Skin epidermis (tissue), 12 donors: ENCODE results near the gene ACTR3.
A peak's percentile ranks its signal among the peaks of the same experiment; 100 is the strongest.
"Not testable (repeated sequence)": the region's sequence is repeated elsewhere in the genome, so short reads cannot be mapped to it uniquely, and the experiment has no call there.

ENCODE experiments used
- H3K27ac ChIP-seq, 21 experiments: fragments of 200-600 bp; sonication (generic) in 11 of 21; one replicate each; pipeline ENCODE4 v1.5.0; 2020; ENCODE audit warnings: mild to moderate bottlenecking in 3 of 21, inconsistent platforms in 2 of 21, moderate library complexity in 2 of 21
- H3K4me3 ChIP-seq, 7 experiments: fragments of 200-600 bp; sonication (generic) in 2 of 7; one replicate each; pipeline ENCODE4 v1.5.0; 2020; ENCODE audit warnings: inconsistent platforms in 2 of 7, mild to moderate bottlenecking in 2 of 7, moderate library complexity in 1 of 7

The ACTR3 gene

GRCh38 chr2:113945784-113946183, 55.9 kb downstream of the ACTR3 start:
- H3K27ac ChIP-seq, H3K4me3 ChIP-seq: not testable (repeated sequence)

DNA sequence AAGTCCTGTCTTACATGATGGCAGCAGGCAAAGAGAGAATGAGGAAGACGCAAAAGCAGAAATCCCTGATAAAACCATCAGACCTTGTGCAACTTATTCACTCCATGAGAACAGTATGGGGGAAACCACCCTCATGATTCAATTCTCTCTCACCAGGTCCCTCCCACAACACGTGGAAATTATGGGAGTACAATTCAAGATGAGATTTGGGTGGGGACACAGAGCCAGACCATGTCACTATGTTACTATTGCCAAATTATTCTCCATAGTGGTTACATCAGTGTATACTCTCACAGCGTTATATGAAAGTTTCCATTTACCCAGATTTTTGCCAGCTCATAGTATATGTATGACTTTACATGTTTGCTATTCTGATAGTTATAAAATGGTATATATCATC, 61.0 kb downstream of the ACTR3 start:
- H3K27ac ChIP-seq, H3K4me3 ChIP-seq: not testable (repeated sequence)

DNA sequence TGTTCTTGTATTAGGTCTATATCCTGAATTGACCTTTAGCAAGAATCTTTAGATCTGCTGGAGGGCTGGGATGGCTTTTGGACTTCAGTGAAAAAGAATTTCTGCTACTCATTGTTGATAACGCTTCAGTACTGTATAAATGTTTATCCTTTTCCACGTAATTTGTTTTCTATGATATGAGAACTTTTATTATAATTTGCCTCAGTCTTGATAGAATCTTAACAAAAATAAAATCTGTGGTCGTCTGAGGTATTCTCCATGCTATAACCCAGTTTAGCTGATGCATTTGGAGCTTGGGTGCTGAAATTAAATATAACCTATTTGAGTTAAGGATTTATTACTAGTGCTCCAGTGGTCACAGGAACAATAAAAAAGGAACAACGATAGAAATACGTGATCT, 71.1 kb downstream of the ACTR3 start:
- Histone ChIP-seq H3K27ac (no peak overlapping the region), H3K4me3 (no peak overlapping the region)

DNA sequence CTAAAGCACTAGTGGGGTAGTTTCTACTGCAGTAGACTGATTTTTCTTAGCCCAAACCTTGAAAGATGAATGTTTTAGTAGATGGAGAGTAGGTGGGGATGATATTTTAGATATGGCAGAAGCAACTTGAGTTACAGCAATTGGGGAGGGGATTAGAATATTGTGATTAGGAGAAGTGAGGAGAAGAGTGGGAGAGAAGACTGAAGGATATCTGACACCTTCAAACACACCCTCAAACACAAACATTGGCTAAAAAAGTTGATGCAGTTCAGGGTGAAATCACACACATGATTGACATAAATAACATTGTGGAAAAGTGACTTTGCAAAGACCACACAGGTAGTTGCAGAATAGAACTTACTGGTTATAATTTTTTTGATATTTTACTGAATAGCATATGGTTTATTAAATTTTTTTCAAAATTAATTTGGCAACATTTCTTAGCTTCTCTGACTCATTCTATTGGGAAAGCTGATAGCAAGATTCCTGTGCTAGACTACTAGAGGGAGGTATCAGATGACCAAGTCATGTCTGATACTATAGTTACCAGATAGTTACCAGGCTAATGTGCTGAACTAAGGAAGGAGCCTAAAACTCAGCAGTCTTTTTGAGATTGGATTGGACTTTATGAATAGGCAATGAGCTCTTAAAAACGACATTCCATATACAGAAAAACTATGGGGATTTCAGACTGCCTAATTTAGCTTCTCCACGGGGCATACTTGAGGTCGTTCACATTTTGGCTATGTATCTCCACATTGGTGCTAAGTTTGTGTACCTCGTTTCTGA, 73.0 kb downstream of the ACTR3 start:
- Histone ChIP-seq H3K4me3 (no peak overlapping the region), H3K27ac (no peak overlapping the region)

DNA sequence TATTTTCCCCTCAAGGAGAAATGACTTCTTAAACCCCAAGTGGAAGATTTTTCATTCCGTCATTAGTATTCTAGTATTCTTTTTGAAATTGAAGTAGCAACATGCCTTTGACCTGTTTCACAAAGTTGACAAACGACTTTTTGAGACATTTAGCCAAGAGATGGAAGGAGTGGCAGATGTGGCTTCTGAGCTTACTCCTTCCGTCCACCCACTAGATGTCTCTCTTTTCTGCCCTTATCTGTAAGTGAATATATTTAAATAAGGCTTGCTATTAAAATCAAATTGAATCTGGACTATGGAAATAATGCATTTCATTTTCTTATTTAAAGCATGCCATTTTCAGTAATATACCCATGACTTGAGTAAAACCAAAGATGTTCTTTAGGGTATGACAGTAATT, 74.1 kb downstream of the ACTR3 start:
- Histone ChIP-seq H3K4me3 (no peak overlapping the region), H3K27ac (no peak overlapping the region)

DNA sequence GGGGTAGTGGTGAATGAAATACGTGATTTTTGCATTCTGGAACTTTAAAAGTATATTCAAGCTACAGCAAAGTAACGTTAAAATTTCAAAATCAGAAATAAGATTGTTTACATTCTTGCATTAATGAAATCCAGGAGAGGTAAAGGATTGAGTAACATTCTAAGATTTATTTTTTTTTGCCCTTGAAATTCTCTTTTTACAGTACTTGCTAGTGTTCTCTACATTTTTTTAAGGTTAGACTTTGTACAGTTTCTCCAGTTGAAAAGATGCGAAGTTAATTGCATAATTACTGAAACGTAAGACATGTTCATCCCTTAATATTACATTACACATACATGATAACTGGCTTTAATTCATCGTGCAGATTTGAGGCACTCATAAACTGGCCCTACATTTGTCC, 74.5 kb downstream of the ACTR3 start:
- H3K4me3 ChIP-seq: no peak overlapping the region
- H3K27ac ChIP-seq: no peak overlapping the region

- Histone ChIP-seq H3K4me3 (no peak overlapping the region), H3K27ac (no peak overlapping the region)
Observed at GRCh38 chr2:113965228-113965627, 75.3 kb downstream of the ACTR3 start.

DNA sequence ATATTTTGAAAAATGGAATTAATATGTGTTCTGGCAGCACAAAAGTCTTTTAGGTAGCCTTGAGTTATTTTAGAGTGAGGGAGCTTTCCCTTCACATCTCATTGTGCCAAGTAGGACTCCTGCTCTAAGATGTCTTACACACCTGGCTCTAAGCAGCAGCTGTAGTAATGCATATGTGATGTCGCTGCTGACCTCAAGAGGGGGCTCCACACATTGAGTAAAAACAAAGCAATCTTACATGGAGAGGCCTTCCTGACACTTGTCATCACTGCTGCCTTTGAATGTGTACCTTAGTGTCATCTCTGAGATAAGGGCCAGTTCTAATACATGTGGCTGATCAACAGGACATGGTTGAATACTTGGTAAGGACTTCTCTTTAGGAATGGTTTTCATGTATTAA, 75.8 kb downstream of the ACTR3 start:
- no peak overlapping the region for H3K4me3 ChIP-seq
- H3K27ac ChIP-seq: no peak overlapping the region

DNA sequence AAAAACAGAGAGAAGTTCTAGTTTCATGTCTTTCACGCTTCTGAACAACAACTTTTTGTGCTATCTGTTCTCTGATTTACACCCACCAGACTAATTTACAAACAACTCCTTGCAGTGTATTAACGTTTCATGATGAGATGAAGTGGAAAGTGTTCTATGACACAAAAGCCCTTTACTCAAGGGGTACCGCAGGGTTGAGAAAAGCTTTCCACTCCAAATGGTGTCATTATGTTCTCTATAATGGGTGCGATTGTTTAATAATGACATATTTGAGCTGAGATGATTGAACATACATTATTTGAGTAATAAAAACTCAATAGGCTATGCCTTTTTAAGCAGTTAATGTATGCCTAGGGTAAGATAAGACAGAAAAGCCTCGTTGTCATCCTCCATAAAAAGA, 76.3 kb downstream of the ACTR3 start:
- Histone ChIP-seq H3K4me3 (no peak overlapping the region), H3K27ac (no peak overlapping the region)

DNA sequence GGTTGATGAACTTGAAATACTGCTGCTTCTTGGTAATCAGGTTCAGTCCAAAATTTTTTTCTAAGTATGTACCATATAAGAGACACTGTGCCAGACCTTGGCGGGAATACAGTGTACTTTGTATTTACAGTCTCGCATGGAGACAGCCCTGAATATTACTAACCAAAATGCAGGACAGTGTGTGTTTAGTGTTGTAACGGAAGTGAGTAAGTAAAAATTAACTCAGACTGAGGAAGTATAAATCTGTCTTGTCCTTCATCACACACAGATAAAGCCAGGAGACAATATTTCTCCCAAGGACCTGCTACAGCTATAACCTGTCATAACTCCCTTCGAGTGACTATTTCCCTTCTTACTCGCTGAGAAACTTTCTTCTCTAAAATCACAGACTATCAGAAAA, 76.9 kb downstream of the ACTR3 start:
- Histone ChIP-seq H3K27ac (no peak overlapping the region), H3K4me3 (no peak overlapping the region)

- Histone ChIP-seq H3K4me3 (no peak overlapping the region), H3K27ac (no peak overlapping the region)
Observed at GRCh38 chr2:113967272-113967671, 77.4 kb downstream of the ACTR3 start.

- H3K27ac ChIP-seq: no peak overlapping the region
Observed at GRCh38 chr2:113972766-113973165, 82.9 kb downstream of the ACTR3 start.

GRCh38 chr2:113973810-113974209, 83.9 kb downstream of the ACTR3 start:
- H3K4me3 ChIP-seq: no peak overlapping the region
- no peak overlapping the region for H3K27ac ChIP-seq

More at GRCh38 chr2:113972766-113973165, 82.9 kb downstream of the ACTR3 start:
- no peak overlapping the region for H3K4me3 ChIP-seq

GRCh38 chr2:113974727-113975126, 84.8 kb downstream of the ACTR3 start:
- no peak overlapping the region for H3K27ac ChIP-seq
- no peak overlapping the region for H3K4me3 ChIP-seq

- no peak overlapping the region for H3K27ac ChIP-seq
- no peak overlapping the region for H3K4me3 ChIP-seq
Observed at GRCh38 chr2:113976277-113976928, 86.5 kb downstream of the ACTR3 start.

DNA sequence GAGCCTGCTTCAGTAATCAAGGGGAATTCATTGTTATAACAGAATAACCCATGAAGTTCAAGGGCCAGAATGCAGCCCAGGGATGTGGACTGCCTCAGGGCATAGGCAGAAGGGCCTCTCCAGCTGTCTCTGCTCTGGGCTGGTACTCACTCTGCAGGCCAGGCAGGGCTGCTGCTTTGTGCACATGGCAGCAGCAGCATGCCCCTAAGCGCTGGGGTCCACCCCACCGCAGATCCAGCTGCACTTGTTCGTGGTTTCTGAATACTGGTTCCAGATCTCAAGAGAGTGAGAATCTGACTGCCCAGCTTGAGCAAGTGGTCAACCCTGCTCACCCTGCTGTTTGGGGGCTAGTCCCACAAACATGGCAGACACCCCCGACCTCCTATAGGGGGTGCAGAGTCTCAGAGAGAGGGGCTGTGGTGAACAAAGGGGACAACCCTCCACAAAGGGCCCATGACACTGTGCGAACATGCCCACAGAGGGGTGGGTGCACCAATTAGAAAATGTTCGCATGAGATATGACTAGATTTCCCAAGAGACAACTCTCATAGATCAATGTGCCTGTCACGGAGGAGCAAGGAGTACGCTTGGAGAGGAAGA, 87.3 kb downstream of the ACTR3 start:
- Histone ChIP-seq H3K27ac (no peak overlapping the region), H3K4me3 (no peak overlapping the region)

DNA sequence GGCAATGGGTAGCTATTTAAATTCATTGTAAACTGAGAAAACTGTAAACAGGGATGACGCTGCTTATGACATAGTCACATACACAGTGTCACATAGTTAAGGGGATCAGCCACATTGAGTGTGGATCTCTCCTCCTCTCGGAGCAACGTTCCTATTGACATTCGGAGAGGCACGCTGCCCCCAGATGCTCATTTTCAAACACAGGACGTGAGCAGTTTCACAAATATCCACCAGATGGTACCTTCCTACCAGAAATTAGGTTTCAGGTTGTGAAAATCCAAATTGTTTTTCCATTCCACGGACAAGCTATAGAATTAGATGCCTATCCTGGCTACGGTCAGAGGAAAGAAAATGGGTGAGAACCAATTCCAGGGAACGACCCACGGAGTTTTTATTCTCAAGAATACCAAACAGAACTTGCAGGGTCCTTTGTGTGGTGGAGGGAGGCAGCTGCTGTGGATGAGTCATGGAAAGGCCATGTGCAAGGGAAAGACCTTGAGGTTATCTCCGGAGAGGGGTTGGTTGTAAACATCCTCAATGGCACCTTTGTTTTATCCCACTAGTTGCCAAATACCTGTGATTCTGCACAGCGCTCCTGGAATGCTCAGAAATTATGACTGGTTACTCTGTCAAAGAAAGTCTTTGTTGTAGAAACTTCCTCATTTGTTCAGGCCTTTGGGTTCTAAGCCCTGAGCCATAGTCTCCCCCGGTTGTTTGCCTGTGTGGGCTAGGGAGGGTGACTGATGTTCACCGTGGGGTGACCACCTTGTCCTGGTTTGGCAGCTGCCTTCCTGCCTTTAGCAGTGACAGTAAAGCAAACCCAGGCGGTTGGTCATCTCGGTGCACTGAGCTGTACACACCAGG, 88.0 kb downstream of the ACTR3 start:
- no peak overlapping the region for H3K4me3 ChIP-seq
- peak overlapping the region in 2 of 21 experiments; percentile 12 to 40 for H3K27ac ChIP-seq

- H3K27ac ChIP-seq: peak overlapping the region in 2 of 21 experiments; percentile 12 to 40
- no peak overlapping the region for H3K4me3 ChIP-seq
Observed at GRCh38 chr2:113978524-113979190, 88.8 kb downstream of the ACTR3 start.
